Measurements from ENCODE around the gene GRXCR1. TPM values are rescaled to one million over a fixed set of nuclear protein-coding genes. Genes with fewer than 3 reads are reported as not detected.

Gene GRXCR1
- not detected in 2 replicates for total RNA-seq (ENCODE audit: low replicate concordance)

DNA sequence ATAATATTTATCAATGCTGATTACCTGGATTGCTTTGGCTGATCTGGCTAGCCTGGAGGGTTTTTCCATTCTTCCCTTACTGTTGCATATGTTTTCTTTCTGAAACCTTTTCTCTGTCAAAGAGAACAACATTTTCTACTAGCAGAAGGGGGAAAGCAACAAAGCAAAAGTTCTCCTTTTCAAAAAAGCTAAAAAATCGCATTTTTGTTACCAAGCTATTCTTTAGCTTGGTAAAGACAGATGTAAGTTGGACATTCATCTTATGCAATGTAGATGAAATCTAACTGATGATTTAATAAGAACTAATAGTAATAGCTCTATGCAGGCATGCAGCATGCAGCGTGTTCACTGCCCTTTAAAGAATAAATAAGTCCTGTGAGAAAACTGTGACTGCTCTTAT is at the start of gene GRXCR1:
TSS of gene GRXCR1 (plus strand) at position 301 of the 400 bp plus-strand sequence. CDS start 554 bp downstream, outside the sequence.
- H3K4me3 ChIP-seq (ENCODE audit: low read depth, low read length) = no peak within 1 kb of the TSS
- TF ChIP-seq, protein P1, sequence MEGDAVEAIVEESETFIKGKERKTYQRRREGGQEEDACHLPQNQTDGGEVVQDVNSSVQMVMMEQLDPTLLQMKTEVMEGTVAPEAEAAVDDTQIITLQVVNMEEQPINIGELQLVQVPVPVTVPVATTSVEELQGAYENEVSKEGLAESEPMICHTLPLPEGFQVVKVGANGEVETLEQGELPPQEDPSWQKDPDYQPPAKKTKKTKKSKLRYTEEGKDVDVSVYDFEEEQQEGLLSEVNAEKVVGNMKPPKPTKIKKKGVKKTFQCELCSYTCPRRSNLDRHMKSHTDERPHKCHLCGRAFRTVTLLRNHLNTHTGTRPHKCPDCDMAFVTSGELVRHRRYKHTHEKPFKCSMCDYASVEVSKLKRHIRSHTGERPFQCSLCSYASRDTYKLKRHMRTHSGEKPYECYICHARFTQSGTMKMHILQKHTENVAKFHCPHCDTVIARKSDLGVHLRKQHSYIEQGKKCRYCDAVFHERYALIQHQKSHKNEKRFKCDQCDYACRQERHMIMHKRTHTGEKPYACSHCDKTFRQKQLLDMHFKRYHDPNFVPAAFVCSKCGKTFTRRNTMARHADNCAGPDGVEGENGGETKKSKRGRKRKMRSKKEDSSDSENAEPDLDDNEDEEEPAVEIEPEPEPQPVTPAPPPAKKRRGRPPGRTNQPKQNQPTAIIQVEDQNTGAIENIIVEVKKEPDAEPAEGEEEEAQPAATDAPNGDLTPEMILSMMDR (IDR thresholded peaks at IDR 0.05; ENCODE audit: insufficient read depth, low read length) = no peak
- DNase-seq (ENCODE audit: low read depth) = no peak

DNA sequence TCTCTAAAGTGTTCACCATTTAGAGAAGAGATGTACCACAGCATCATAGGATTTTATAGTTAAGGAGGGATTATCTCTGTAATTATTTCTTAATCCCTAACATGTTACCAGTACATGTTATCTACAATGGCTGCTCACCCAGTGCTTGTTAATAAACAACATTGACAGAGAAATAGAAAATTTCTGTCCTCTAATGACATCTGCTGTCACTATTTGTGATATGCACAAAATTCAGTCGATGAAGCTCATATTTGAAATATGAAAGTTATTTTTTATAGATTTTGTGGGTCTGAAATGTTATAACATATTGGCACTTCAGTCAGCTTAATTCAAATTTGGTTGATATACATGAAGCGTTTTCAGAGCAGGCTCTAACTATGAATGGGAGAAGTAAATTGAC is 48.8 kb upstream of the GRXCR1 start:
- no peak for DNase-seq (ENCODE audit: low read depth)
- TF ChIP-seq, protein P1 (IDR thresholded peaks at IDR 0.05; ENCODE audit: insufficient read depth, low read length) = no peak
- no peak overlapping the region for H3K4me3 ChIP-seq (ENCODE audit: low read depth, low read length)

DNA sequence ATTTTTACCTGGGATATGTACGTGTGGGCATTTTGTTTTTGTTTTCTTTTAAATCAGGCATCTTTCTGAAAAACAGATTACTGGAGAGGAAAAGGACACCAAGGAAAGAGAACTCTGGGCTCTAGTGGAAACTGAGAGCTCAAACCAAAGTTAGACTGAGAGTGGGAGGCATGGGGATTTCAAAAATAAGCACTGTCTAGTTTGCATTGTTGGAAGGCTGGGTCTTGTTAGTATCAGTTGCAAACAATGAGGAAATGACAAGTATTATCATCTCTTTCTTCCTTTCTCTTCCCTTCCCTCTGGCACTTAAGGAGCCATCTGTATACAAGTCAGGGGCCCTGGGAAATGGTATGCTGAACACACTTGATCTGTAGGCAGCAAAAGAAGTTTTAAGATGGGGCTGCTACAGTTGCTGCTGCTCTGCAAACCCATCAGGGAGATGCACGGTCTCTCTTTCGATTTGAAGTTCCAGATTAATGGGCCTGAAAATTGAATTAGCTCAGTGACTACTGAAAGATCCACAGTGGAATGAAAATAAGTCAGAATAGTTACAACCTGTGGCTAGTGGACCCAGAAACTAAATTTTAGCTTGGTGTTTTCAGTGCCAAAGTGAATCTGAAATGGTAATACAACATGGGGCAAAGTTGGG is 48.0 kb upstream of the GRXCR1 start:
- no peak overlapping the region for H3K4me3 ChIP-seq (ENCODE audit: low read depth, low read length)
- TF ChIP-seq, protein P1 (IDR thresholded peaks at IDR 0.05; ENCODE audit: insufficient read depth, low read length) = no peak
- DNase-seq (ENCODE audit: low read depth) = no peak

DNA sequence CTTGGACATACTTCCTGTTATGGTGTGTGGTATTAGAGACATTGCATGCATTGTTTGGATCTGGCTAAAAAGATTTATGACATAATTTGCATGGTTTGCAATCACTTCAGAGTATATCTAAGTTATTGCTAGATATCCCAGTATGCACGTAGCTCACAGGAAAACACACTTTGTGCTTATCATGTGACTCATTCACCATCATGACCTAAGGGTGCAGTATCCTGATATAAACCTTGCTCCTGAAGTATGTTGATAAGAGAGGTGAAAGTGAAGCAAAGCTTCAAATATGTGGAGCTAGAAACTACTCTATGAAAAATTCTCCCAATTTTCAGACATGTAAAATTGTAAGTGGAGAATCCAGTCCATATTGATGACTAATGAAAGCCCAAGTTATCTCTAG is 46.9 kb upstream of the GRXCR1 start:
- TF ChIP-seq, protein P1 (IDR thresholded peaks at IDR 0.05; ENCODE audit: insufficient read depth, low read length) = no peak
- no peak overlapping the region for H3K4me3 ChIP-seq (ENCODE audit: low read depth, low read length)
- no peak for DNase-seq (ENCODE audit: low read depth)

DNA sequence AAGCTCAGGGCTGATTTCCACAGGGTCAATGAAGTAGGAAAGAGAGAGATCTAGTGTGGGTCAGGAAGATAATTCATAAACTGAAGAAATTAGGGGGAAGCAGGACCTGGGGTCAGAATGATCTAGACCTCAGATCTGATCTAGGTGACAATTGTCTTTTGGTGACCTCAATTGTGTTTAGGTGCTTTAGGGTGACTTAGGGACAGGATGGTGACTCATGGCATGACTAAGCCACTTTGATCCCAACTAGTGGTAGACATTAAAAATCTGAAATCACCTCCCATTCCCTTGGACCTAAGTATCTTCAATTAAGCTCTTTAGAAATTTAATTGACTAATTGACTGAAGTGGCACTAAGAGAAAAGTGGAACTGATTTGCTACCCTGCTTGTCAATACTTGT is 36.7 kb upstream of the GRXCR1 start:
- no peak overlapping the region for H3K4me3 ChIP-seq (ENCODE audit: low read depth, low read length)
- no peak for DNase-seq (ENCODE audit: low read depth)
- TF ChIP-seq, protein P1 (IDR thresholded peaks at IDR 0.05; ENCODE audit: insufficient read depth, low read length) = no peak

DNA sequence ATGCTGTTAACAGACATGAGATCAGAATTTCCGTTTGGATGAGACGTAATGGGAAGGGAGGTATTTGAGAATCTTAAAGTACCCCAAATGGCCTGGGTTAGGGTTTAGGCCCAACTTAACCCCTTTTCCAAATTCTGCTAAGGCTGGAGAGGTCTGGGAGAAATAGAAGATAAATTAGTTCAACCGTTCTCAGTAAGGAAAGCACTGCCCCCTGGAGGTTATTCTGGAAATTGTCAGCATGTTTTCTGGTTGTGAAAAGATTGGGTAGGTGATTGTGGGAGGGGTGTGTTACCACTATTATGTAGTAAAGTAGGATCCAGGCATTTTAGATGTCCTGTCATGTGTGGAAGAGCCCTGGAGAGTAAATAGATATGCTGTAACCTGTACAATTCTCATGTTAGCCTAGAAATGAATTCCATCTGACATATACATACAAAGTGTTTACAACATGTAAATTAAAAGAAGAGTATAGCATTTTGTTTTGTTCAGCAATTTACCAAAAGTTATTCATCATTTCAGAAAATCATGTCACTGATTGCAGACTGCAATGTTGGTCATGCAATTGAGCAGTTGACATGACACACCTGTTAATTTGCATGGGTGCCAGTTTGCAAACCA is 26.8 kb upstream of the GRXCR1 start:
- DNase-seq (ENCODE audit: low read depth) = peak; percentile 69
- TF ChIP-seq, protein P1 (IDR thresholded peaks at IDR 0.05; ENCODE audit: insufficient read depth, low read length) = peak; percentile 70
- no peak overlapping the region for H3K4me3 ChIP-seq (ENCODE audit: low read depth, low read length)

Measured in fibroblast of the aortic adventitia (primary cell).